ENCODE data around the gene PGGHG. TPM values are rescaled to one million over a fixed set of nuclear protein-coding genes. Genes with fewer than 3 reads are reported as not detected.

The PGGHG gene
- total and polyA plus RNA-seq, 4 donors: 3.9 to 15.9 (median 6.2) TPM

- WGBS (ENCODE audit: insufficient coverage): 80% methylated on average over 12 of the region's 13 CpGs
- Histone ChIP-seq H3K27me3 (ENCODE audit: control insufficient read depth, insufficient read depth, low read length) (no peaks in the 10 kb centered on the region), H3K4me3 (ENCODE audit: low read depth, low read length) (no peak overlapping the region), H3K4me1 (ENCODE audit: control insufficient read depth, insufficient read depth, low read length) (no peaks in the 10 kb centered on the region), H3K27ac (ENCODE audit: low read depth, low read length) (no peak overlapping the region), H3K36me3 (ENCODE audit: control insufficient read depth, insufficient read depth, low read length) (peaks cover 44% of the 10 kb centered on the region), H3K9me3 (ENCODE audit: control insufficient read depth, insufficient read depth, low read length) (no peaks in the 10 kb centered on the region)
- no peak for DNase-seq (ENCODE audit: low read depth in 4 of 6, low spot score in 6 of 6)
These were observed 35.6 kb upstream of the PGGHG start for GRCh38 chr11:253160-253885.

GRCh38 chr11:253886-254270 is 35.0 kb upstream of the PGGHG start:
- Histone ChIP-seq H3K9me3 (ENCODE audit: control insufficient read depth, insufficient read depth, low read length) (no peaks in the 10 kb centered on the region), H3K4me1 (ENCODE audit: control insufficient read depth, insufficient read depth, low read length) (no peaks in the 10 kb centered on the region), H3K27ac (ENCODE audit: low read depth, low read length) (no peak overlapping the region), H3K36me3 (ENCODE audit: control insufficient read depth, insufficient read depth, low read length) (peaks cover 41% of the 10 kb centered on the region), H3K27me3 (ENCODE audit: control insufficient read depth, insufficient read depth, low read length) (no peaks in the 10 kb centered on the region), H3K4me3 (ENCODE audit: low read depth, low read length) (no peak overlapping the region)
- WGBS (ENCODE audit: insufficient coverage): 92% methylated on average over 4 of the region's 5 CpGs
- DNase-seq (ENCODE audit: low read depth in 4 of 6, low spot score in 6 of 6): no peak

- WGBS (ENCODE audit: insufficient coverage): no CpG with 5 or more reads among the region's 3 CpGs
- no peaks in the 10 kb centered on the region for H3K4me1 ChIP-seq (ENCODE audit: control insufficient read depth, insufficient read depth, low read length)
- no peaks in the 10 kb centered on the region for H3K9me3 ChIP-seq (ENCODE audit: control insufficient read depth, insufficient read depth, low read length)
- no peak overlapping the region for H3K4me3 ChIP-seq (ENCODE audit: low read depth, low read length)
- DNase-seq (ENCODE audit: low read depth in 4 of 6, low spot score in 6 of 6): peak in 1 of 6 donors; percentile 2
- no peak overlapping the region for H3K27ac ChIP-seq (ENCODE audit: low read depth, low read length)
- H3K36me3 ChIP-seq (ENCODE audit: control insufficient read depth, insufficient read depth, low read length): peaks cover 32% of the 10 kb centered on the region
- H3K27me3 ChIP-seq (ENCODE audit: control insufficient read depth, insufficient read depth, low read length): no peaks in the 10 kb centered on the region
These were observed 33.8 kb upstream of the PGGHG start for GRCh38 chr11:255176-255575.

DNA sequence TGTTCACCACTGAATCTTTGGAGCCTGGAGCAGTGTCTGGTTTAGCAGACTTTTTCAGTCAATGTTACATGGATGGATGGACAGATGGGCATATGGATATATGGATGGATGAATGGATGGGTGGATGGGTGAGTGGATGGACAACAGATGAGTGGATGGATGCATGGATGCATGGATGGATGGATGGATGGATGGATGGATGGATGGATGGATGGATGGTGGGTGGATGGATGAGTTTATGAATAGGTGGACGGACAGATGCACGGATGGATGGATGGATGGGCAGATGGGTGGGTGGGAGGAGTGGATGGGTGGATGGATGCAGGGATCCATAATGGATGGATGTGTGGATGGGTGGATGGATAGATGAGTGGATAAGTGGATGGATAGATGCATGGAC is 33.1 kb upstream of the PGGHG start:
- no peak overlapping the region for H3K27ac ChIP-seq (ENCODE audit: low read depth, low read length)
- H3K9me3 ChIP-seq (ENCODE audit: control insufficient read depth, insufficient read depth, low read length): no peaks in the 10 kb centered on the region
- 100% methylated on average over 2 of the region's 2 CpGs for WGBS (ENCODE audit: insufficient coverage)
- H3K4me3 ChIP-seq (ENCODE audit: low read depth, low read length): no peak overlapping the region
- H3K27me3 ChIP-seq (ENCODE audit: control insufficient read depth, insufficient read depth, low read length): no peaks in the 10 kb centered on the region
- no peaks in the 10 kb centered on the region for H3K4me1 ChIP-seq (ENCODE audit: control insufficient read depth, insufficient read depth, low read length)
- DNase-seq (ENCODE audit: low read depth in 4 of 6, low spot score in 6 of 6): no peak
- peaks cover 28% of the 10 kb centered on the region for H3K36me3 ChIP-seq (ENCODE audit: control insufficient read depth, insufficient read depth, low read length)

- H3K27ac ChIP-seq (ENCODE audit: low read depth, low read length): no peak overlapping the region
- no peak for DNase-seq (ENCODE audit: low read depth in 4 of 6, low spot score in 6 of 6)
- H3K4me3 ChIP-seq (ENCODE audit: low read depth, low read length): no peak overlapping the region
- peaks cover 19% of the 10 kb centered on the region for H3K36me3 ChIP-seq (ENCODE audit: control insufficient read depth, insufficient read depth, low read length)
- H3K4me1 ChIP-seq (ENCODE audit: control insufficient read depth, insufficient read depth, low read length): no peaks in the 10 kb centered on the region
- H3K27me3 ChIP-seq (ENCODE audit: control insufficient read depth, insufficient read depth, low read length): no peaks in the 10 kb centered on the region
- 78% methylated on average over 8 of the region's 14 CpGs for WGBS (ENCODE audit: insufficient coverage)
- H3K9me3 ChIP-seq (ENCODE audit: control insufficient read depth, insufficient read depth, low read length): peaks cover 1% of the 10 kb centered on the region
These were observed 31.8 kb upstream of the PGGHG start for GRCh38 chr11:256952-257737.

DNA sequence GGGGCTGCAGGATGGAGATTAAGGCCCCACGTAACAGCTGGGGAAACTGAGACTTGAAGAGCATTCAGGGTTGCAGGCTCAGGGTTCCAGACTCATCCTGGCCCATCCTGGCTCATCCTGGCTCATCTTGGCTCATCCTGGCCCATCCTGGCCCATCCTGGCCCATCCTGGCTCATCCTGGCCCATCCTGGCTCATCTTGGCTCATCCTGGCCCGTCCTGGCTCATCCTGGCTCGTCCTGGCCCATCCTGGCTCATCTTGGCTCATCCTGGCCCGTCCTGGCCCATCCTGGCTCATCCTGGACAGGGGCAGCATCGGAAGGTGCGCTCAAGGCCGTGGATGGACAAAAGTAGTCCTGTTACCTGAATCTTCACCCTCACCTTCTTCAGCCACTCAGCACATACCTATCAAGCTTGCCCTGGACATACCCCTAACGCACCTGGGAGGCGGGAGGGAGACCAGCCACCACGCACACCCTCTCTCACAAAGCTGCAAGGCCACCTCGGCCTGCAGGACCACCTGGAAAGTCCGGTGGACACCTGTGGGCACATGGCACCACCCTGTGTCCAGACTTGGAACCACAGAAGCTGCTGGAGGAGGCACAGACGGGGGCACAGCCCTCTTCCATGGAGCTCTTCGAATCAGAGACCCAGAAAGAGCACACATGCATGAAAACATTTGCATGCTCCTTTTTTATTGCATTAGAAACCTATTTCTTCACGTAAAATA is 31.0 kb upstream of the PGGHG start:
- Histone ChIP-seq H3K4me3 (ENCODE audit: low read depth, low read length) (no peak overlapping the region), H3K27me3 (ENCODE audit: control insufficient read depth, insufficient read depth, low read length) (no peaks in the 10 kb centered on the region)
- 76% methylated on average over 11 of the region's 15 CpGs for WGBS (ENCODE audit: insufficient coverage)

GRCh38 chr11:259413-259812 is 29.5 kb upstream of the PGGHG start:
- Histone ChIP-seq H3K4me1 (ENCODE audit: control insufficient read depth, insufficient read depth, low read length) (no peaks in the 10 kb centered on the region), H3K9me3 (ENCODE audit: control insufficient read depth, insufficient read depth, low read length) (peaks cover 1% of the 10 kb centered on the region), H3K36me3 (ENCODE audit: control insufficient read depth, insufficient read depth, low read length) (no peaks in the 10 kb centered on the region), H3K27ac (ENCODE audit: low read depth, low read length) (no peak overlapping the region), H3K27me3 (ENCODE audit: control insufficient read depth, insufficient read depth, low read length) (no peaks in the 10 kb centered on the region), H3K4me3 (ENCODE audit: low read depth, low read length) (no peak overlapping the region)
- no peak for DNase-seq (ENCODE audit: low read depth in 4 of 6, low spot score in 6 of 6)
- no CpG with 5 or more reads among the region's 10 CpGs for WGBS (ENCODE audit: insufficient coverage)

More for the DNA sequence above, 31.0 kb upstream of the PGGHG start:
- DNase-seq (ENCODE audit: low read depth in 4 of 6, low spot score in 6 of 6): no peak
- Histone ChIP-seq H3K36me3 (ENCODE audit: control insufficient read depth, insufficient read depth, low read length) (peaks cover 11% of the 10 kb centered on the region), H3K27ac (ENCODE audit: low read depth, low read length) (no peak overlapping the region), H3K4me1 (ENCODE audit: control insufficient read depth, insufficient read depth, low read length) (no peaks in the 10 kb centered on the region), H3K9me3 (ENCODE audit: control insufficient read depth, insufficient read depth, low read length) (peaks cover 1% of the 10 kb centered on the region)

DNA sequence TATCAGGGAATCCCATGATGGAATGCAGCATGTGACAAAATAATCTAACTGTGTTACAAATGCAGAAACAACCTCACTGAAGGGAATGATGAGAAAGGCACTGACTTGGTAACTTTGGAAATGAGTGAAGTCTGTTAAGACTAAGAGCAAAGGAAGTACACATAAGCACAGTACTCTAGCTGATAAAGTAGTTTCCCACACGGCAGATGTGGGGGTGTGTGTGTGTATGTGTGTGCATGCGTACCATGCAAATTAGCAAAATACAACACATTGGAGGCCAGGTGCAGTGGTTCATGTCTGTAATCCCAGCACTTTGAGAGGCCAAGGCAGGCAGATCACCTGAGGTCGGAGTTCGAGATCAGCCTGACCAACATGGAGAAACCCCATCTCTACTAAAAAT is 27.3 kb upstream of the PGGHG start:
- Histone ChIP-seq H3K4me3 (ENCODE audit: low read depth, low read length) (no peak overlapping the region), H3K27me3 (ENCODE audit: control insufficient read depth, insufficient read depth, low read length) (no peaks in the 10 kb centered on the region), H3K27ac (ENCODE audit: low read depth, low read length) (no peak overlapping the region), H3K4me1 (ENCODE audit: control insufficient read depth, insufficient read depth, low read length) (no peaks in the 10 kb centered on the region), H3K36me3 (ENCODE audit: control insufficient read depth, insufficient read depth, low read length) (no peaks in the 10 kb centered on the region), H3K9me3 (ENCODE audit: control insufficient read depth, insufficient read depth, low read length) (peaks cover 1% of the 10 kb centered on the region)
- DNase-seq (ENCODE audit: low read depth in 4 of 6, low spot score in 6 of 6): no peak
- WGBS (ENCODE audit: insufficient coverage): 94% methylated on average over 2 of the region's 4 CpGs

- Histone ChIP-seq H3K4me3 (ENCODE audit: low read depth, low read length) (no peak overlapping the region), H3K36me3 (ENCODE audit: control insufficient read depth, insufficient read depth, low read length) (no peaks in the 10 kb centered on the region), H3K9me3 (ENCODE audit: control insufficient read depth, insufficient read depth, low read length) (no peaks in the 10 kb centered on the region), H3K27me3 (ENCODE audit: control insufficient read depth, insufficient read depth, low read length) (peaks cover 3% of the 10 kb centered on the region), H3K27ac (ENCODE audit: low read depth, low read length) (no peak overlapping the region), H3K4me1 (ENCODE audit: control insufficient read depth, insufficient read depth, low read length) (no peaks in the 10 kb centered on the region)
- DNase-seq (ENCODE audit: low read depth in 4 of 6, low spot score in 6 of 6): no peak
- WGBS (ENCODE audit: insufficient coverage): 100% methylated on average over 1 of the region's 13 CpGs
These were observed 22.1 kb upstream of the PGGHG start for GRCh38 chr11:266676-267439.

Measured in spinal cord (tissue), 10 donors.